ENCODE data around the gene F10. TPM values are rescaled to one million over a fixed set of nuclear protein-coding genes. Genes with fewer than 3 reads are reported as not detected.

Gene F10
- total and polyA plus RNA-seq, 2 of the 13 experiments (the other 11 are each of a cell fraction or from before 2014, with no cell fraction given): 58.4 to 237 TPM

GRCh38 chr13:113149711-113150549, 27.3 kb downstream of the F10 start (continued):
- TF ChIP-seq ZSCAN5A (CRISPR knock-in tag; IDR thresholded peaks at IDR 0.05; ENCODE audit: borderline replicate concordance) (no peak; the same call in 1 of the 2 replicates), ZNF598 (CRISPR knock-in tag; IDR thresholded peaks at IDR 0.05; ENCODE audit: borderline replicate concordance) (no peak), ZNF234 (CRISPR knock-in tag; conservative IDR thresholded peaks at IDR 0.05) (no peak), ZNF138 (CRISPR knock-in tag; IDR thresholded peaks at IDR 0.05; ENCODE audit: low read depth) (no peak), ZNF850 (CRISPR knock-in tag; conservative IDR thresholded peaks at IDR 0.05) (no peak), ZNF616 (CRISPR knock-in tag; IDR thresholded peaks at IDR 0.05; ENCODE audit: low read depth) (no peak), ZFP37 (CRISPR knock-in tag; IDR thresholded peaks at IDR 0.05; ENCODE audit: borderline replicate concordance) (no peak), HIVEP1 (CRISPR knock-in tag; IDR thresholded peaks at IDR 0.05) (peak; percentile 20; the same call in 1 of the 2 replicates), GLI4 (CRISPR knock-in tag; IDR thresholded peaks at IDR 0.05; ENCODE audit: borderline replicate concordance) (no peak), ZNF503 (CRISPR knock-in tag; IDR thresholded peaks at IDR 0.05) (peak; percentile 52), JUN (CRISPR knock-in tag; IDR thresholded peaks at IDR 0.05) (no peak), THAP8 (CRISPR knock-in tag; IDR thresholded peaks at IDR 0.05; ENCODE audit: borderline replicate concordance) (no peak), RXRB (CRISPR knock-in tag; IDR thresholded peaks at IDR 0.05; ENCODE audit: borderline replicate concordance) (peak; percentile 84), FOSL1 (CRISPR knock-in tag; IDR thresholded peaks at IDR 0.05; ENCODE audit: borderline replicate concordance) (no peak), ZSCAN21 (CRISPR knock-in tag; IDR thresholded peaks at IDR 0.05; ENCODE audit: borderline replicate concordance) (no peak), DRAP1 (CRISPR knock-in tag; IDR thresholded peaks at IDR 0.05) (peak; percentile 47; the same call in 1 of the 2 replicates), XRCC5 (optimal IDR thresholded peaks at IDR 0.05; ENCODE audit: low read length) (no peak), AGO1 (IDR thresholded peaks at IDR 0.05; ENCODE audit: low read depth, low read length, poor library complexity, severe bottlenecking) (peak; percentile 44), ZKSCAN8 (CRISPR knock-in tag; IDR thresholded peaks at IDR 0.05; ENCODE audit: borderline replicate concordance) (no peak; the same call in 1 of the 2 replicates), HMGXB4 (CRISPR knock-in tag; IDR thresholded peaks at IDR 0.05; ENCODE audit: borderline replicate concordance in 1 of 2, low read depth in 1 of 2) (peak in 1 of 2 experiments; percentile 58; a peak in 2 of 4 replicates), ELF1 (CRISPR knock-in tag; IDR thresholded peaks at IDR 0.05) (no peak; the same call in 1 of the 2 replicates), ZFP62 (CRISPR knock-in tag; IDR thresholded peaks at IDR 0.05) (no peak)
